Measurements from ENCODE around the gene CD55.

CD55 gene

DNA sequence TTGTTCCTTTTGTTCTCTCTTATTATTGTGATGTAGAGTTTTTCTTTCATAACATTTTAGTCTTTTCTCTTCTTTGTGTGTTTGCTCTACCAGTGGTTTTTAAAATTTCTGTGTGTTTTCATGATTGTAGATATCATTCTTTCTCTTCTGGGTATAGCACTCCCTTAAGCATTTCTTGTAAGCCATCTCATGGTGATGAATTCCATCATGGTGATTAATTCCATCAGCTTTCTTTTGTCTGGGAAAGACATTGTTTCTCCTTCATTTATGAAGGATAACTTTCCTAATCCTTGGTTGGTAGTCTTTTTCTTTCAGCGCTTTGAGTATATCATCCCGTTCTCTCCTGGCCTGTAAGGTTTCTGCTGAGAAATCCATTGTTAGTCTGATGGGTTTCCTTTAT is 22.7 kb downstream of the CD55 start:
- no peak overlapping the region for H3K27ac ChIP-seq (ENCODE audit: low read depth, low read length, severe bottlenecking)
- no peaks in the 10 kb centered on the region for H3K4me1 ChIP-seq (ENCODE audit: control insufficient read depth, insufficient read depth, low read length, poor library complexity, severe bottlenecking)
- WGBS, 2 experiments (ENCODE audit: insufficient coverage in 2 of 2), result 100% methylated on average over 2 of the region's 2 CpGs; no CpG with 5 or more reads in 1 of the 2 experiments
- no peaks in the 10 kb centered on the region for H3K9me3 ChIP-seq (ENCODE audit: control insufficient read depth, low read length)
- H3K36me3 ChIP-seq (ENCODE audit: control insufficient read depth, insufficient read depth, low read length), result peaks cover 9% of the 10 kb centered on the region
- no peak overlapping the region for H3K4me3 ChIP-seq (ENCODE audit: extremely low read depth, insufficient read depth, low read length, poor library complexity, severe bottlenecking)

DNA sequence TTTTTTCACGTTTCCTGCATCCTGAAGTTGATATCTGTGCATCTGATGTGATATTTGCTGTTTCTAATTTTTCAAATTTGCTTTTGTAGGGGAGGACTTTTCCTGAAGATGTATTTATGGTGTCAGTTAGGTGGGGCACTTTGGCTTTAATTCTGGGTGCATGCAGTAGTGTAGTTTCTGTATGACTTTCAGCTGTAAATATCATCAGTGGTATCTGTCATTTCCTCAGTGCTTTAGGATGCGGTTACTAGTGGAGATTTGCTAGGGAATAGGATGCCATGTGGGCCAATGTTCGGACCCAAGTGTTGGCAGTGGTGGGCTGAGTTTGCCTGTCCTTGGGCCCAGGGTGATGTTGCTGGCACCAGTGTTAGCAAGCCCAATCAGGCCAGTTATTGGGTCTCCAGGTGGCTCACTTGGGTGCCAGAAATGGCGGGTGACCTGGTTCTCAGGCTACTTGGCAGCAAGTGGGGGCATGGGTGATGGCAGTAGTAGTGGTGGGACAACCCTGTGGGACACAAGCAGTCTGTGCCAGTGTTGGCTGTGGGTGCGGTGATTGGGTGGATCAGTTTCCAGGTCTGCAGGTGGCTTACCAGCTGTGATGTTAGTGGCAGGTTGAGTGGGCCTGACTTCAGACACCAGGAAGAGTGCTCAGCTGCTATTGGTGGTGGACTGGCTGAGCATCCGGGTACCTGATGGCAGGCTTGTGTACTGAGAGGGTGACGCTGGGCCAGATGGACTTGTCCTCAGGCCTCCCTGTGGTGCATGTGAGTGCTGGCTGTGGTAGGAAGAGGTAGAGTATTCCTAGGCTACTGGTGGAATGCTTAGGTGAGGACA is 24.4 kb downstream of the CD55 start:
- peaks cover 13% of the 10 kb centered on the region for H3K36me3 ChIP-seq (ENCODE audit: control insufficient read depth, insufficient read depth, low read length)
- H3K4me1 ChIP-seq (ENCODE audit: control insufficient read depth, insufficient read depth, low read length, poor library complexity, severe bottlenecking), result no peaks in the 10 kb centered on the region
- no peak overlapping the region for H3K4me3 ChIP-seq (ENCODE audit: extremely low read depth, insufficient read depth, low read length, poor library complexity, severe bottlenecking)
- H3K27ac ChIP-seq (ENCODE audit: low read depth, low read length, severe bottlenecking), result no peak overlapping the region
- WGBS, 2 experiments (ENCODE audit: insufficient coverage in 2 of 2), result 78 to 80% methylated on average over 6 of the region's 7 CpGs
- no peaks in the 10 kb centered on the region for H3K9me3 ChIP-seq (ENCODE audit: control insufficient read depth, low read length)

DNA sequence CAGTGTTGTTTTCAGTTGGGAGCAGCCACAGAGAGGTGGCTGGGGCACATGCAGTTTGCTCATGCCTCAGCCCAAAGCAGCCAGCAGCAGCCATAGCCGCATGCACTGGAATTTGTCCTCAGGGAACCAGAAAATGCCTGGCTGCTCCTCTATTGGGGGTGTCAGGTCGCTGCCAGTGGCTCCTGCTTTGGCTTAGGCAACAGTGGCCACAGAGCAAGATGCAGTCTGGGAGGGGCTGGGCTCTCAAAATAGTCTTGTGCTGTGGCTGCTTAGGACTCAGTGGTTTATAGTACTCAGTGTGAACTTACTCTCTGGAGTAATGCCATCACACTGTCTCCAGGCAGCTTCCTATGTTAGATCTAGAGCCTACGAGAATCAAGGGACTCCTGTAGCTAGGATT is 25.0 kb downstream of the CD55 start:
- H3K9me3 ChIP-seq (ENCODE audit: control insufficient read depth, low read length), result no peaks in the 10 kb centered on the region
- H3K4me3 ChIP-seq (ENCODE audit: extremely low read depth, insufficient read depth, low read length, poor library complexity, severe bottlenecking), result no peak overlapping the region
- 91 to 100% methylated on average over 1 of the region's 3 CpGs for WGBS, 2 experiments (ENCODE audit: insufficient coverage in 2 of 2)
- peaks cover 13% of the 10 kb centered on the region for H3K36me3 ChIP-seq (ENCODE audit: control insufficient read depth, insufficient read depth, low read length)
- H3K4me1 ChIP-seq (ENCODE audit: control insufficient read depth, insufficient read depth, low read length, poor library complexity, severe bottlenecking), result no peaks in the 10 kb centered on the region
- H3K27ac ChIP-seq (ENCODE audit: low read depth, low read length, severe bottlenecking), result no peak overlapping the region

DNA sequence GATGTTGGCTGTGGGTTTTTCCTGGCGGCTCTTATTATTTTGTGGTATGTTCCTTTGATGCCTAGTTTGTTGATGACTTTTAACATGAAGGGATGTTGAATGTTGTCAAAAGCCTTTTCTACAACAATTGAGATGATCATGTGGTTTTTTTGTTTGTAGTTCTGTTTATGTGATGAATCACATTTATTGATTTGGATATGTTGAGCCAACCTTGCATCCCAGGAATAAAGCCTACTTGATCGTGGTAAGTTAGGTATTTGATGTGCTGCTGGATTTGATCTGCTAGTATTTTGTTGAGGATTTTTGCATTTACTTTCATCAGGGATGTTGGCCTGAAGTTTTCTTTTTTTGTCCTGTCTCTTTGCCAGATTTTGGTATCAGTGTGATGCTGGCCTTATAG is 28.5 kb downstream of the CD55 start:
- H3K36me3 ChIP-seq (ENCODE audit: control insufficient read depth, insufficient read depth, low read length), result peaks cover 13% of the 10 kb centered on the region
- H3K27ac ChIP-seq (ENCODE audit: low read depth, low read length, severe bottlenecking), result no peak overlapping the region
- no peaks in the 10 kb centered on the region for H3K9me3 ChIP-seq (ENCODE audit: control insufficient read depth, low read length)
- no peaks in the 10 kb centered on the region for H3K4me1 ChIP-seq (ENCODE audit: control insufficient read depth, insufficient read depth, low read length, poor library complexity, severe bottlenecking)
- H3K4me3 ChIP-seq (ENCODE audit: extremely low read depth, insufficient read depth, low read length, poor library complexity, severe bottlenecking), result no peak overlapping the region
- 100% methylated on average over 1 to 2 of the region's 2 CpGs for WGBS, 2 experiments (ENCODE audit: insufficient coverage in 2 of 2)

DNA sequence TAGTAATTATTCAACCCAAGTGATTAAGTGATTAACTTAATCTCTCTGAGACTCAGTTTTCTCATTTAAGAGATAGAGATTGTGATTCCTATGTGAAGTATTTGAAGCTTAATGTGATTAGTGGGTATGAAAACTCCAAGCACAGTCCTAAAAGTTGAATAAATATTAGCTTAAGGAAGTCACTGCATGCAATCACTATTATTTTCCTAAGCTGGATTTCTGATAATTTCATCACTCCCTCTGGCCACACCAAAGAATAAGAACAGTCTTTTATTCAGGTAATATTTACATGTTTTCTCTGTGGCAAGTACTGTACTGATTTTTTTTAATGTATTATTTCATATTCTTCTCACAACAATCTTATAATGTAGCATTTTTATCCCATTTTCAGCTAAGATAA is 31.1 kb downstream of the CD55 start:
- Histone ChIP-seq H3K27ac (ENCODE audit: low read depth, low read length, severe bottlenecking) (no peak overlapping the region), H3K4me1 (ENCODE audit: control insufficient read depth, insufficient read depth, low read length, poor library complexity, severe bottlenecking) (no peaks in the 10 kb centered on the region), H3K36me3 (ENCODE audit: control insufficient read depth, insufficient read depth, low read length) (peaks cover 11% of the 10 kb centered on the region), H3K9me3 (ENCODE audit: control insufficient read depth, low read length) (no peaks in the 10 kb centered on the region), H3K4me3 (ENCODE audit: extremely low read depth, insufficient read depth, low read length, poor library complexity, severe bottlenecking) (no peak overlapping the region)

DNA sequence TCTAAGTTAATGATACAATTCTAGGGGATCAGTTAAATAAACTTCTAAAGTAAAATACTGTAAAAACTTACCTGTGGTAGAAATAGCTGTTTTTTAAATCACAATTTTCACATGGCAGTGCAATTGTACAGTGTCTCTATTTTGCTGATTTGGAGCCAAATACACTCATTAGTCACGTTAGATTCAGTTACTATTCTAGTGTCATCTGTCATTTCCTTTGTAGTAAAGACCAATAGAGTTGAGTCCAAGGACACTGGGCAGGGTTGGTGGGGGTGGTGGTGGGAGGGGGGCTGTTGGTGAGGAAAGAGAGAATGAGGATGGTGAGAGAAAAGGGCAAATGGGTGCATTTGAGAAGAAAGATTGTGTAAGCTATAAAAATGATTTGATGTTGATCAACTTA is 33.6 kb downstream of the CD55 start:
- Histone ChIP-seq H3K9me3 (ENCODE audit: control insufficient read depth, low read length) (no peaks in the 10 kb centered on the region), H3K4me3 (ENCODE audit: extremely low read depth, insufficient read depth, low read length, poor library complexity, severe bottlenecking) (no peak overlapping the region), H3K36me3 (ENCODE audit: control insufficient read depth, insufficient read depth, low read length) (no peaks in the 10 kb centered on the region), H3K27ac (ENCODE audit: low read depth, low read length, severe bottlenecking) (no peak overlapping the region), H3K4me1 (ENCODE audit: control insufficient read depth, insufficient read depth, low read length, poor library complexity, severe bottlenecking) (no peaks in the 10 kb centered on the region)
- WGBS, 2 experiments (ENCODE audit: insufficient coverage in 2 of 2), result no CpG with 5 or more reads among the region's 1 CpG

DNA sequence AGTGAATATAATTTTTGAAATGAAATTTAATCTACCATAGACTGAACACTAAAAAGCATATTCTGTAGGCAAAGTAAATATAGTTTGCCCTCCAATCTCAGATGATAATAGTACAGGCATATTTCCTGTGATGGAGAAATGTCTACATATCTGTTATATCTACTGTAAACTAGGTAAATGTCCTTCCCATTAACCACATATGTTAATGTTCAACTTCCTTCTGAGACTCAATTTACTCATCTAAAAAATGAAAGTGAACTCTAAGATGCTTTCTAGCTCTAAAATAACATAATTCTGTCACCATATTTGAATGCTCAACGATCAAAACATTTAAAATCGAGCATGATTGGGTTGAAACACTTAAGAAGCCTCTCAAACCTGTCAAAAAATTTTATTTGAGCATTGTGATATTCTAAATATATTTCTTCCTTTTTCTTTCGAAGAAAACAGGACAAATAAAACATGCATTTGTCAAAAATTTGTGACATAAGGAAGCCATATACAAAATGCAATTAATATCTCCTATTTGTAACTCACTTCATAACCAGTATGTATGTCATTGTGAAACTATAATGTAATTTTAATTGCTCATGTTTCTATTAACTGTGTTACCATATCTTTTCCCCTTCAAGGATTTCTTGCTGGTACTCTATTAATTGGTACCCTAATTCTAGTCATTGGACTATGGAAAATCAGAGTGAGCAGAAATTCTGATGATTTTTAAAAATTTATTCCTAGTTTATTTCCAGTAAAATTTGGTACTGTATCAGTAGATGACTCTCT is 34.2 kb downstream of the CD55 start:
- no CpG with 5 or more reads among the region's 3 CpGs for whole genome bisulfite sequencing, 2 experiments (ENCODE audit: insufficient coverage in 2 of 2)
- H3K36me3 ChIP-seq (ENCODE audit: control insufficient read depth, insufficient read depth, low read length), result no peaks in the 10 kb centered on the region
- no peak overlapping the region for H3K4me3 ChIP-seq (ENCODE audit: extremely low read depth, insufficient read depth, low read length, poor library complexity, severe bottlenecking)
- H3K4me1 ChIP-seq (ENCODE audit: control insufficient read depth, insufficient read depth, low read length, poor library complexity, severe bottlenecking), result no peaks in the 10 kb centered on the region
- no peaks in the 10 kb centered on the region for H3K9me3 ChIP-seq (ENCODE audit: control insufficient read depth, low read length)
- no peak overlapping the region for H3K27ac ChIP-seq (ENCODE audit: low read depth, low read length, severe bottlenecking)

DNA sequence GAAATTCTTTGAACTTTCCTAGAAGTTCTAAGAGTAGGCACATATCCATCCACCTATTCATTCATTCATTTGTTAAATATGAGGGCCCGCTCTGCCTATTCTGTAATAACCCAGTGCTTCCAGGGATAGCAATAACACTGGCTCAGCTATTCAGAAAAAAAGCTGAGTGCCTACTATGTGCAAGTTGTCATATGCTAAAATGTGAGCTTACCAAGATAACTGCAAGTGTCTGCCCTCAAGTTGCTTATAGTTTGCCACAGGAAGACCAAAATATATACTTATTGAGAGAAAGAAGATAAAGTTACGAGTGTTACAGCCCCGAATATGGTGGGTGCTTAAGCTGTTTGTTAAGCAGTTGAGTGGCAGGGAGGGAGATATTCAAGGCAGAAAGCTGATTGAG is 39.6 kb downstream of the CD55 start:
- H3K9me3 ChIP-seq (ENCODE audit: control insufficient read depth, low read length), result no peaks in the 10 kb centered on the region
- no peaks in the 10 kb centered on the region for H3K4me1 ChIP-seq (ENCODE audit: control insufficient read depth, insufficient read depth, low read length, poor library complexity, severe bottlenecking)
- peaks cover 5% of the 10 kb centered on the region for H3K36me3 ChIP-seq (ENCODE audit: control insufficient read depth, insufficient read depth, low read length)
- no peak overlapping the region for H3K4me3 ChIP-seq (ENCODE audit: extremely low read depth, insufficient read depth, low read length, poor library complexity, severe bottlenecking)
- no peak overlapping the region for H3K27ac ChIP-seq (ENCODE audit: low read depth, low read length, severe bottlenecking)
- WGBS, 2 experiments (ENCODE audit: insufficient coverage in 2 of 2), result 62 to 89% methylated on average over 2 of the region's 3 CpGs

DNA sequence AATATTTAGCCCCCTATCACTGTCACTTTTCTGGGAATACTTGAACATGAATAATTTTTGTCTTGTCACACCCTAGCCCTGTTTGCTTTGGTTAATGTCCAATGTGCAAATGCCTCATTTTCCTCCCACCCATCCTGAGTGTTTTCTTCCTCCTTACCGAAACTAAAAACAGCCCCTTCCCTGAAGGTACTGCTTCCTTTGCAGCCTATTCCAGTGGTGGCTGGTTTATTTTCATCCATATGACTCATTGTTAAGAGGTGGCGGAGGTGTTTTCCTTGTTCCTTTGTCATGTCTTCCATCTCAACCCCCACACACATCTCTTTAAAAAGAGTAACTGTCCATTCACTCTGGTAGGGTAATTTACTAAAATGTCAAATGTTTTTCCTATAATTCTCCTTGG is 40.4 kb downstream of the CD55 start:
- Histone ChIP-seq H3K4me1 (ENCODE audit: control insufficient read depth, insufficient read depth, low read length, poor library complexity, severe bottlenecking) (no peaks in the 10 kb centered on the region), H3K9me3 (ENCODE audit: control insufficient read depth, low read length) (no peaks in the 10 kb centered on the region), H3K36me3 (ENCODE audit: control insufficient read depth, insufficient read depth, low read length) (peaks cover 5% of the 10 kb centered on the region), H3K27ac (ENCODE audit: low read depth, low read length, severe bottlenecking) (no peak overlapping the region), H3K4me3 (ENCODE audit: extremely low read depth, insufficient read depth, low read length, poor library complexity, severe bottlenecking) (no peak overlapping the region)
- WGBS, 2 experiments (ENCODE audit: insufficient coverage in 2 of 2), result 100% methylated on average over 1 of the region's 2 CpGs; no CpG with 5 or more reads in 1 of the 2 experiments

DNA sequence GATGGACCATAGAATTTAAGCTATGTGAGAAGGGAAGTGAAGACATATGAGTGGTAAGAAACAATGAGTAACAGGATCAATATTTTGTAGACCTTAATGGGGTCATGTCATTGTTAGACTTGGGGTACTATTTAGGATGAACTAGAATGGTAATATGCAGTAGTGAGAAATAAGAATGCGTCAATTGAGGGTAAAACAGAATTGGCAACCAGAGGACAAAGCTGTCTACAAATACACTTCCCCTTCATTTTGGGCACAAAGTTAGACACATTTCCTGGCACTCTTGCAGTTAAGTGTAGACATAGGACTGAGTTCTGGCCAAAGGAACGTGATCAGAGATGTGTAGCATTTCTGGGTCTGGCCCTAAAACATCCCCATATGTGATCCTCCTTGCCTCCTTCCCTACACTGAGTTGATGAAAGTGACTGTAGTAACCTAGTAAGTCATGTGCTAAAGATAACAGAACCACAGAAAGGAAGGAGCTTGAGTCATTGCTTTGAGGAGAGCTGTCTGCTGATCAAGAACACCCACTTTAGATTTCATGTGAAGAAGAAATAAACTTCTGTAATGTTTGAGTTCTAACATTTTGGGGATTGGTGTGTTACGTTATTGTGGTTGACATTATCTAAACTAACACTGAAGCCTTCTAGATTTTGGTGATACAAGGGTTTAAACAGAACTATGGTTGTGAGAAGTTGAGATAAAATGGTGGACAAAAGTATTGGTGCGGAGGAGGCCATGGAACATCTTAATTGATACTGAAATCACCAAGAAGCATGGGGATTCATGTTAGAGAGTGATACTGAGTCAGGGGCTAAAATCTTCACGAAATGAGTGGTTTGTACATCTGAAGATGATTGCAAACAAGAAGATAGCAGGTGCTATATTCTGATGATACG is 41.7 kb downstream of the CD55 start:
- H3K4me1 ChIP-seq (ENCODE audit: control insufficient read depth, insufficient read depth, low read length, poor library complexity, severe bottlenecking), result no peaks in the 10 kb centered on the region
- H3K36me3 ChIP-seq (ENCODE audit: control insufficient read depth, insufficient read depth, low read length), result peaks cover 5% of the 10 kb centered on the region
- no peak overlapping the region for H3K4me3 ChIP-seq (ENCODE audit: extremely low read depth, insufficient read depth, low read length, poor library complexity, severe bottlenecking)
- H3K27ac ChIP-seq (ENCODE audit: low read depth, low read length, severe bottlenecking), result no peak overlapping the region
- WGBS, 2 experiments (ENCODE audit: insufficient coverage in 2 of 2), result 91 to 97% methylated on average over 3 of the region's 6 CpGs
- H3K9me3 ChIP-seq (ENCODE audit: control insufficient read depth, low read length), result no peaks in the 10 kb centered on the region
